Astrocyte of the cerebellum (primary cell): Measurements from ENCODE around the gene ALDH7A1.

Experiments used
- DNase-seq: peaks from one replicate; pipeline ENCODE4 v3.0.0-alpha.2; 2011; ENCODE audit warnings: low read depth
- H3K4me3 ChIP-seq: 2 replicates; pipeline ENCODE4 v1.5.1; 2011; ENCODE audit warnings: mild to moderate bottlenecking, low read depth, low read length, moderate library complexity
- CTCF ChIP-seq: IDR thresholded peaks from 2 replicates; pipeline ENCODE4 v1.5.1; 2012; ENCODE audit warnings: low read length, low read depth, moderate library complexity, mild to moderate bottlenecking; ENCODE audit errors: missing control alignments
- in situ Hi-C: cut with HindIII; loops from 2 replicates; pipeline ENCODE4 v1.10.0; 2017; ENCODE audit warnings: low sequenced_read_pairs

The ALDH7A1 gene

GRCh38 chr5:126599499-126599898 is 4.5 kb upstream of the ALDH7A1 start:
- no peak for DNase-seq
- H3K4me3 ChIP-seq, result no peak overlapping the region
- in situ Hi-C loops, result loop anchor here (10.0 kb wide), 1 partner anchor 255 kb away; no protein-coding TSS in a partner anchor
- no peak for TF ChIP-seq CTCF

- peak; percentile 16 for DNase-seq
- no peak overlapping the region for H3K4me3 ChIP-seq
These were observed 2.1 kb upstream of the ALDH7A1 start for GRCh38 chr5:126597156-126597555.

GRCh38 chr5:126595486-126596083 is 566 bp upstream of the ALDH7A1 start:
- no peak for DNase-seq
- H3K4me3 ChIP-seq, result peak overlapping the region; percentile 56
- in situ Hi-C loops, result loop anchor here (10.0 kb wide), 1 partner anchor 251 kb away; no protein-coding TSS in a partner anchor
- TF ChIP-seq CTCF, result no peak

More at GRCh38 chr5:126597156-126597555, 2.1 kb upstream of the ALDH7A1 start:
- no peak for TF ChIP-seq CTCF
- in situ Hi-C loops, result loop anchor here (10.0 kb wide), 1 partner anchor 252 kb away; no protein-coding TSS in a partner anchor

- no peak overlapping the region for H3K4me3 ChIP-seq
- in situ Hi-C loops, result loop anchor here (5.0 to 10.0 kb wide), 2 partner anchors 49 to 247 kb away; no protein-coding TSS in a partner anchor
- no peak for DNase-seq
- no peak for TF ChIP-seq CTCF
These were observed 3.5 kb downstream of the ALDH7A1 start for GRCh38 chr5:126591549-126591948.

GRCh38 chr5:126589536-126590297 is 5.3 kb downstream of the ALDH7A1 start:
- TF ChIP-seq CTCF, result no peak
- in situ Hi-C loops, result loop anchor here (5.0 to 10.0 kb wide), 2 partner anchors 47 to 245 kb away; no protein-coding TSS in a partner anchor
- no peak for DNase-seq
- H3K4me3 ChIP-seq, result no peak overlapping the region

GRCh38 chr5:126587551-126588390 is 7.2 kb downstream of the ALDH7A1 start:
- in situ Hi-C loops, result no loop called here
- no peak for DNase-seq
- H3K4me3 ChIP-seq, result no peak overlapping the region
- no peak for TF ChIP-seq CTCF
